Testis (tissue), 3 donors: ENCODE measurements around the gene FBXW8. TPM values are rescaled to one million over a fixed set of nuclear protein-coding genes. Genes with fewer than 3 reads are reported as not detected.

Experiments used
- DNase-seq: peaks from one replicate; pipeline ENCODE4 v3.0.0-alpha.2; 2019
- H3K27ac ChIP-seq, 2 donors: fragments of 200-600 bp; sonication (generic); one replicate each; pipeline ENCODE4 v1.5.1; 2019
- H3K27me3 ChIP-seq: fragments of 200-600 bp; sonication (generic); one replicate; pipeline ENCODE4 v1.5.1; 2019
- H3K36me3 ChIP-seq: fragments of 200-600 bp; sonication (generic); one replicate; pipeline ENCODE4 v1.5.1; 2017; ENCODE audit warnings: low read depth; ENCODE audit errors: missing control alignments
- H3K4me1 ChIP-seq: fragments of 200-600 bp; sonication (generic); one replicate; pipeline ENCODE4 v1.5.1; 2019
- H3K4me3 ChIP-seq, 2 donors: fragments of 200-600 bp; sonication (generic); one replicate each; pipeline ENCODE4 v1.5.1; 2017 to 2019
- H3K9me3 ChIP-seq: fragments of 200-600 bp; sonication (generic); one replicate; pipeline ENCODE4 v1.5.1; 2017
- POLR2A ChIP-seq: fragments of 450-650 bp; IDR thresholded peaks from one replicate; pipeline ENCODE4 v1.6.1; 2017; ENCODE audit warnings: antibody characterized with exemption, mild to moderate bottlenecking, moderate library complexity
- WGBS, 2 donors: methylation state at CpG; one replicate each; pipeline ENCODE4 v1.1.5; 2018; 5-methylcytosine and 5-hydroxymethylcytosine counted together
- intact Hi-C: fragments of 100-400 bp; cut with DNase I; formaldehyde crosslinking; loops from one replicate; pipeline ENCODE4 v1.15.1; 2023; ENCODE audit warnings: low total_unique reads
- polyA plus RNA-seq: library from polyadenylated mRNA; stranded (reverse); fragments of 350-450 nt; fragmentation: Illumina TruSeq; extraction: RNeasy Lipid Tissue Mini Kit (QIAGEN cat#74804); gene quantifications from one replicate; pipeline ENCODE4 v1.2.3, GENCODE V29; 2014; ENCODE audit warnings: low read depth, low replicate concordance; ENCODE audit not compliant: insufficient read depth
- total RNA-seq, 2 donors: library from RNA; depleted of rRNA; stranded (reverse); fragments of >200 nt; gene quantifications; one replicate each; pipeline ENCODE4 v1.2.3, GENCODE V29; 2016
- TF ChIP-seq, protein P1 (sequence below), 3 experiments: fragments of 450-650 bp in 2 of 3; fragments of 200-600 bp in 1 of 3; sonication (generic) in 1 of 3; IDR thresholded peaks; one replicate each; pipeline ENCODE4 v1.5.1; 2016 to 2019; ENCODE audit warnings: antibody characterized with exemption in 3 of 3, mild to moderate bottlenecking in 2 of 3, moderate library complexity in 1 of 3

FBXW8 gene
- total and polyA plus RNA-seq, 3 donors from 2014 or later, result 11.1 to 32.8 (median 31.0) TPM

GRCh38 chr12:117046425-117046824 is 135.7 kb downstream of the FBXW8 start:
- Histone ChIP-seq H3K9me3 (no peaks in the 10 kb centered on the region), H3K4me1 (no peaks in the 10 kb centered on the region), H3K27ac (no peak overlapping the region), H3K36me3 (no peaks in the 10 kb centered on the region), H3K4me3 (no peak overlapping the region), H3K27me3 (no peaks in the 10 kb centered on the region)
- WGBS, 2 donors, result 90 to 94% methylated on average over 27 of the region's 27 CpGs
- intact Hi-C loops, result no loop called here
- TF ChIP-seq POLR2A, result no peak
- TF ChIP-seq, protein P1, sequence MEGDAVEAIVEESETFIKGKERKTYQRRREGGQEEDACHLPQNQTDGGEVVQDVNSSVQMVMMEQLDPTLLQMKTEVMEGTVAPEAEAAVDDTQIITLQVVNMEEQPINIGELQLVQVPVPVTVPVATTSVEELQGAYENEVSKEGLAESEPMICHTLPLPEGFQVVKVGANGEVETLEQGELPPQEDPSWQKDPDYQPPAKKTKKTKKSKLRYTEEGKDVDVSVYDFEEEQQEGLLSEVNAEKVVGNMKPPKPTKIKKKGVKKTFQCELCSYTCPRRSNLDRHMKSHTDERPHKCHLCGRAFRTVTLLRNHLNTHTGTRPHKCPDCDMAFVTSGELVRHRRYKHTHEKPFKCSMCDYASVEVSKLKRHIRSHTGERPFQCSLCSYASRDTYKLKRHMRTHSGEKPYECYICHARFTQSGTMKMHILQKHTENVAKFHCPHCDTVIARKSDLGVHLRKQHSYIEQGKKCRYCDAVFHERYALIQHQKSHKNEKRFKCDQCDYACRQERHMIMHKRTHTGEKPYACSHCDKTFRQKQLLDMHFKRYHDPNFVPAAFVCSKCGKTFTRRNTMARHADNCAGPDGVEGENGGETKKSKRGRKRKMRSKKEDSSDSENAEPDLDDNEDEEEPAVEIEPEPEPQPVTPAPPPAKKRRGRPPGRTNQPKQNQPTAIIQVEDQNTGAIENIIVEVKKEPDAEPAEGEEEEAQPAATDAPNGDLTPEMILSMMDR (IDR thresholded peaks at IDR 0.05), result no peak
- DNase-seq, result no peak

GRCh38 chr12:117046861-117047530 is 136.2 kb downstream of the FBXW8 start:
- 90 to 93% methylated on average over 20 of the region's 20 CpGs for WGBS, 2 donors
- H3K36me3 ChIP-seq, result no peaks in the 10 kb centered on the region
- no peak overlapping the region for H3K4me3 ChIP-seq
- H3K9me3 ChIP-seq, result no peaks in the 10 kb centered on the region
- no peaks in the 10 kb centered on the region for H3K27me3 ChIP-seq
- H3K27ac ChIP-seq, result no peak overlapping the region
- intact Hi-C loops, result no loop called here
- DNase-seq, result no peak
- no peaks in the 10 kb centered on the region for H3K4me1 ChIP-seq
- TF ChIP-seq, protein P1 (IDR thresholded peaks at IDR 0.05), result no peak
- TF ChIP-seq POLR2A, result no peak

- Histone ChIP-seq H3K27me3 (no peaks in the 10 kb centered on the region), H3K4me1 (no peaks in the 10 kb centered on the region), H3K9me3 (no peaks in the 10 kb centered on the region), H3K27ac (no peak overlapping the region), H3K4me3 (no peak overlapping the region), H3K36me3 (no peaks in the 10 kb centered on the region)
- intact Hi-C loops, result no loop called here
- no peak for TF ChIP-seq POLR2A
- no peak for DNase-seq
- 68 to 70% methylated on average over 18 of the region's 18 CpGs for WGBS, 2 donors
Observed at GRCh38 chr12:117047810-117048584, 137.2 kb downstream of the FBXW8 start.

- Histone ChIP-seq H3K27me3 (no peaks in the 10 kb centered on the region), H3K4me1 (no peaks in the 10 kb centered on the region), H3K27ac (no peak overlapping the region), H3K36me3 (no peaks in the 10 kb centered on the region), H3K9me3 (no peaks in the 10 kb centered on the region), H3K4me3 (no peak overlapping the region)
- intact Hi-C loops, result no loop called here
- WGBS, 2 donors, result 63 to 76% methylated on average over 7 to 9 of the region's 9 CpGs
- no peak for DNase-seq
- no peak for TF ChIP-seq POLR2A
- TF ChIP-seq, protein P1 (IDR thresholded peaks at IDR 0.05), result no peak
Observed at GRCh38 chr12:117048585-117048904, 137.8 kb downstream of the FBXW8 start.

GRCh38 chr12:117049295-117049694 is 138.5 kb downstream of the FBXW8 start:
- WGBS, 2 donors, result 90 to 97% methylated on average over 11 of the region's 11 CpGs
- no peaks in the 10 kb centered on the region for H3K4me1 ChIP-seq
- no peaks in the 10 kb centered on the region for H3K9me3 ChIP-seq
- intact Hi-C loops, result no loop called here
- no peaks in the 10 kb centered on the region for H3K36me3 ChIP-seq
- DNase-seq, result no peak
- H3K27ac ChIP-seq, result no peak overlapping the region
- no peak overlapping the region for H3K4me3 ChIP-seq
- no peaks in the 10 kb centered on the region for H3K27me3 ChIP-seq
- no peak for TF ChIP-seq POLR2A
- TF ChIP-seq, protein P1 (IDR thresholded peaks at IDR 0.05), result no peak
